AG04449 (cell line): ENCODE measurements around the gene KCNB1.

ENCODE experiments used
- CTCF ChIA-PET: fragments of 350-600 bp; formaldehyde crosslinking; extraction: SDS; loops from one replicate; lab custom pipeline; 2021; ENCODE audit warnings: antibody characterized with exemption; lab: Yijun Ruan, JAX
- POLR2A ChIA-PET: fragments of 400-600, 350-600 bp; formaldehyde crosslinking; extraction: SDS; loops from one replicate; lab custom pipeline; 2020; ENCODE audit warnings: antibody characterized with exemption, inconsistent platforms; lab: Yijun Ruan, JAX
- DNase-seq: peaks from one replicate; pipeline ENCODE4 v3.0.0-alpha.2; 2010; ENCODE audit warnings: low read depth, low spot score
- H3K4me3 ChIP-seq: 2 replicates; pipeline ENCODE4 v1.5.1; 2011; ENCODE audit warnings: low read depth, mild to moderate bottlenecking, control low read depth, low read length
- CTCF ChIP-seq: IDR thresholded peaks from one replicate; pipeline ENCODE4 v1.5.1; 2011; ENCODE audit warnings: mild to moderate bottlenecking, moderate library complexity, low read length, control low read depth, inconsistent platforms; ENCODE audit not compliant: insufficient read depth; ENCODE audit errors: missing control alignments

The KCNB1 gene

GRCh38 chr20:49391404-49392245 lies 90.8 kb downstream of the KCNB1 start:
- no peak for TF ChIP-seq CTCF
- ChIA-PET POLR2A (no interaction called here), CTCF (no interaction called here)
- DNase-seq: no peak
- H3K4me3 ChIP-seq: no peak overlapping the region

- CTCF ChIA-PET: interaction anchor here (1.7 kb wide), 1 partner anchor 95 kb away, joined by 3 read pairs; no protein-coding TSS in a partner anchor
These were observed 92.6 kb downstream of the KCNB1 start for GRCh38 chr20:49389854-49390253.

DNA sequence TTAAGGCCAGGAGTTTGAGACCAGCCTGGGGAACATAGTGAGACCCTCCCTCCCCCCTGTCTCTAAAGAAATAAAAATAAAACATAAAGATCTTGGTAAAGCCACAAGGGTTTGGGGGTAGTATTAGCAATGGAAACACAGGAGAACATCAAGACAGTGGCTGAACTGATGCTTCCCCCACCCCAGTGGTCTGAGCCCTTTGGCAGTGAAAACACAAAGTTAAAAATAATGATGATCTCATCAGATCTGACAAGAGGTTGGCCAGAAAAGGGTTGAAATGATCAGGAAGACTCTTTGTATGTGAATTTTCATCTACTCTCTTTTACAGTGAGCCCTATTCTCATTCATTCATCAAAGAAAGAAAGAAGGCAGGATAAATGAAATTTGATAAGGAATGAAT lies 93.7 kb downstream of the KCNB1 start:
- ChIA-PET POLR2A (no interaction called here), CTCF (interaction anchor here (0.7 to 6.7 kb wide), 3 partner anchors 8 to 96 kb away, joined by 3 to 54 read pairs (median 4); no protein-coding TSS in a partner anchor)
- no peak for TF ChIP-seq CTCF
- no peak for DNase-seq
- H3K4me3 ChIP-seq: no peak overlapping the region

More at GRCh38 chr20:49389854-49390253, 92.6 kb downstream of the KCNB1 start:
- POLR2A ChIA-PET: no interaction called here
- no peak for DNase-seq
- H3K4me3 ChIP-seq: no peak overlapping the region
- no peak for TF ChIP-seq CTCF

GRCh38 chr20:49387581-49387939 lies 94.9 kb downstream of the KCNB1 start:
- no peak overlapping the region for H3K4me3 ChIP-seq
- ChIA-PET CTCF (interaction anchor here (1.1 to 6.7 kb wide), 2 partner anchors 9 to 118 kb away, joined by 3 to 54 read pairs; no protein-coding TSS in a partner anchor), POLR2A (no interaction called here)
- no peak for TF ChIP-seq CTCF
- DNase-seq: no peak

DNA sequence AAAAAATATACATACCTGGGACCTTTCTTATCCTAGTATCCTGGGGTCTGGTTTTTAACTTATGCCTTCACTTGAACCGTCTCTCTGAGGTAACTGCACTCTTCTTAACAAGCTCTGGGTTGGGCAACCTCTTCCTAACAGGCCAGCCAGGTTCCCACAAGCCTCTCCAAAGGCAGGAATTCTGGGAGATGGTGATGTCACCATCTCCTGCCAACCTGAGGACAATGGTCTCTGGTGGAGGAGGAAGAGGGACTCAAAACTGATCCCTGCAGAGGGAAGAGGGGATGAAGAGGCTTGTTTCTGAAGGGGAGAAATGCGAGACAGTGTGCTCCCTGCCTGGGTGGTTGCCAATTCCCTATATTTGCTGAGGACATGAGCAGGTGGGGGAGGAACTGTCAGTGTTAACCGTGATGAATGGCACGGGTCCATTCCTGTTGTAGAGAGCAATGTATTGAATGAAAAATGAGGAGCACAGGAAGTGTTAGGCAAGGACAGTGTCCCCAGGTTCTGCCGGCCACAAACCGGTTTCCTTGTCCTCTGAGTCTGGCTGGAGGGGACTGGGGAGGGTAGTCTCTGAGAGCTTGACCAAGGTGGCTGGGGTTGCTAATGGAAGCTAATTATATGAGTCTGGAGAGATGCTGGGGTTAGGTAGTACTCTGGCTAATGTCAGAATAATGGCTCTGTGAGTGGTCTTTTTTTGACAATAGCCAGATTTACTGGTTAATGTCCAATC lies 95.5 kb downstream of the KCNB1 start:
- no peak for TF ChIP-seq CTCF
- DNase-seq: no peak
- CTCF ChIA-PET: interaction anchor here (1.1 to 6.7 kb wide), 2 partner anchors 10 to 119 kb away, joined by 3 to 54 read pairs; no protein-coding TSS in a partner anchor
- POLR2A ChIA-PET: no interaction called here
- no peak overlapping the region for H3K4me3 ChIP-seq

GRCh38 chr20:49385465-49385864 lies 97.0 kb downstream of the KCNB1 start:
- no peak overlapping the region for H3K4me3 ChIP-seq
- TF ChIP-seq CTCF: no peak
- POLR2A ChIA-PET: no interaction called here
- no peak for DNase-seq
- CTCF ChIA-PET: interaction anchor here (1.2 to 6.7 kb wide), 11 partner anchors 11 to 148 kb away, joined by 3 to 54 read pairs (median 8); no protein-coding TSS in a partner anchor
